ENCODE results near the gene WDR5B.

The WDR5B gene

DNA sequence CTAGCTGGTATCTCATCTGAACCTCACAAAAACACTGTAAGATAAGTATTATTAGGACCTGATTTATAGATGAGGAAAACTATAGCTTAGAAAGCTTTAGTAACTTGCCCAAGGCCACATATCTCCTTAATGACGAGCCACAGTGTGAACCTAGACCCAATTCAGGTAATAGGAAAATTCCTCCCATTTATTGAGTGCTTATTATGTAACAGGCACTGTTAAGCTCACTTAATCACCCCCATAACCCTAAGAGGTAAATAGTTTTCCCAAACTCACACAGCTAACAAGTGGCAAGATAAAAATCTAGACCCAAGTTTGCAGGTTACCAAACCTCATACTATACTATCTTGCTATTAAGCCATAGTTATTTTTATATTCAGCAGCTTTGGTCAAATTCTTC, 7.9 kb downstream of the WDR5B start:
- H3K27ac ChIP-seq: no peak overlapping the region
- no peak for TF ChIP-seq ZFX (IDR thresholded peaks at IDR 0.05; ENCODE audit: borderline replicate concordance)
- TF ChIP-seq, protein P1, sequence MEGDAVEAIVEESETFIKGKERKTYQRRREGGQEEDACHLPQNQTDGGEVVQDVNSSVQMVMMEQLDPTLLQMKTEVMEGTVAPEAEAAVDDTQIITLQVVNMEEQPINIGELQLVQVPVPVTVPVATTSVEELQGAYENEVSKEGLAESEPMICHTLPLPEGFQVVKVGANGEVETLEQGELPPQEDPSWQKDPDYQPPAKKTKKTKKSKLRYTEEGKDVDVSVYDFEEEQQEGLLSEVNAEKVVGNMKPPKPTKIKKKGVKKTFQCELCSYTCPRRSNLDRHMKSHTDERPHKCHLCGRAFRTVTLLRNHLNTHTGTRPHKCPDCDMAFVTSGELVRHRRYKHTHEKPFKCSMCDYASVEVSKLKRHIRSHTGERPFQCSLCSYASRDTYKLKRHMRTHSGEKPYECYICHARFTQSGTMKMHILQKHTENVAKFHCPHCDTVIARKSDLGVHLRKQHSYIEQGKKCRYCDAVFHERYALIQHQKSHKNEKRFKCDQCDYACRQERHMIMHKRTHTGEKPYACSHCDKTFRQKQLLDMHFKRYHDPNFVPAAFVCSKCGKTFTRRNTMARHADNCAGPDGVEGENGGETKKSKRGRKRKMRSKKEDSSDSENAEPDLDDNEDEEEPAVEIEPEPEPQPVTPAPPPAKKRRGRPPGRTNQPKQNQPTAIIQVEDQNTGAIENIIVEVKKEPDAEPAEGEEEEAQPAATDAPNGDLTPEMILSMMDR (IDR thresholded peaks at IDR 0.05): no peak

DNA sequence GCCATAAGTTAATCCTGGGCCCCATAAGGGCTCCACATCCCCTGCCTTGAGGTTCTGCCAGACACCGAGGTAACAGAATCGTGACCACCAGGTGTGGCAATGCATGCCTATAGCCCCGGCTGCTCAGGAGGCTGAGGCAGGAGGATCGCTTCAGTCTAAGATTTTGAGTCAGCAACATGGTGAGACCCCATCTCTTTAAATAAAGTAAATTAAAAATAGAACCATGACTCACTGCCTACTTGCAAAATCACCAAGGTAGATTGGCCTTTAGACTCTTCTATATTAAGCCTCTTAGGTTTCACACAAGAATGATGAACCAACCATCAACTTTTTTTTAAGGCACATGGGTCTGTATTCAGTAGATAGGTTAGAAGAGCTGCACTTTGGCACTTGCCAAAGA, 9.7 kb downstream of the WDR5B start:
- TF ChIP-seq ZFX (IDR thresholded peaks at IDR 0.05; ENCODE audit: borderline replicate concordance): no peak
- TF ChIP-seq, protein P1 (IDR thresholded peaks at IDR 0.05): no peak
- H3K27ac ChIP-seq: no peak overlapping the region

DNA sequence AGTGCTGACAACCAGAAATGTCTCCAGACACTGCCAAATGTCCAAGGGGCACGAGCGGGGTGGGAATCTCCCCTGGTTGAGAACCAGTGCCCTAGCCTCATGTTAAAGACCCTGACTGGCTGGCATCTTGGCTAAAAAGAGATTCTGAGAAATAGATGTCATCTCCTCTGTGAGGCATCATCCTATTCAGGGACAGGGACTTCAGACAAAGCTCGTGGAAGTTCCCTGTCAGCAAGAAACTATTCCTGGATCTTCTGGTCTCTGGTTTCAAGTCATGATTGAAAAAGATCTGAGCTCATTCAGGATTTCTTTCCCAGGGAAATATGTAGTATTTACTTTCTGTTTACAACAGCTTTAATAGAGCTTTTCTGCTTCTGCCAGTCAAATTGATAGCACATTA, 10.8 kb downstream of the WDR5B start:
- TF ChIP-seq, protein P1 (IDR thresholded peaks at IDR 0.05): no peak
- no peak for TF ChIP-seq ZFX (IDR thresholded peaks at IDR 0.05; ENCODE audit: borderline replicate concordance)
- no peak overlapping the region for H3K27ac ChIP-seq

DNA sequence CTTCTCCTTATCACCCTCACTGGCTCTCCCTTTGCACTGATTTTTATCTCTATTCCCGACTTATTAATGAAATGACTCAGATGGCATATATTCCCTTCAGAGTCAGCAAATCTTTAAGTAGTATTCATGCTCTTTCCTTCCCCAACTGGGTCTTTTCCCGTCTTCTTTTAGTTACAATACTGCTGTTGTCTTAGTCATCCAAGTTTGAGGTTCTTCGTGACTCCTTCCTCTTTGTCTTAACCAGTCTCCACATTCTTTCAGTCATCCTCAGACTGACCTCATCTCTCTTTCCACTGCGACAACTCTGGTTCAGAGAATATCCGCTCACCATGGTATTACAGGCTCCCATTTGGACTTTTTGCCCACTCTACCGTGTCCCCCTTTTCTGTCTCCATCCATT, 12.4 kb downstream of the WDR5B start:
- TF ChIP-seq ZFX (IDR thresholded peaks at IDR 0.05; ENCODE audit: borderline replicate concordance): no peak
- no peak overlapping the region for H3K27ac ChIP-seq

DNA sequence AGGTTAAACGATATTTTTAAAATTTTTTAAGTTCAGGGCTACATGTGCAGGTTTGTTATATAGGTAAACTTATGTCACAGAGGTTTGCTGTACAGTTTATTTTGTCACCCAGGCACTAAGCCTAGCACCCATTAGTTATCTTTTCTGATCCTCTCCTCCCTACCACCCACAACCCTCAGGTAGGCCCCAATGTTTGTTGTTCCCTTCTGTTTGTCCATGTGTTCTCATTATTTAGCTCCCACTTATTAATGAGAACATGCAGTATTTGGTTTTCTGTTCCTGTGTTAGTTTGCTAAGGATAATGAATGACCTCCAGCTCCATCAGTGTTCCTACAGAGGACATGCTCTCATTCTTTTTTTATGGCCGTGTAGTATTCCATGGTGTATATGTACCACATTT, 16.9 kb downstream of the WDR5B start:
- TF ChIP-seq ZFX (IDR thresholded peaks at IDR 0.05; ENCODE audit: borderline replicate concordance): no peak
- TF ChIP-seq, protein P1 (IDR thresholded peaks at IDR 0.05): no peak
- H3K27ac ChIP-seq: no peak overlapping the region

DNA sequence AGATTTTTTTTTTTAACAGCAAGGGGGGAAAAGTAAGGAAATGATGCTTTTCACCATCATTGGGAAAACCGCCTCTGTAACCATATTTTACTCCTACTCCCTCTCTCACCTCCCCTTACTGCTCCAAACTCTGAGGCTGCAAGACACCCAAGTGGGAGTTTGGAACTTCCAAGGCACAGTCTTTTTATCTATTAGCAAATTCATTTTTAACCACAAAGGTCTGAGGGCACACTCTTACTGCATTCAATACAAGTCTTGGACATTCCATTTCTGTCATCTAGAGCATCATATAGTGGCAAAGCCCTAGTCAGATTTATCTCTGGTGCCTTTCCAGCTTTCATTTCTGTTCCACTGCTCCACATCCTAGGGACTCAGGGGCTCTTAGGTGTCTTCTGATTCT, 18.7 kb downstream of the WDR5B start:
- no peak overlapping the region for H3K27ac ChIP-seq
- no peak for TF ChIP-seq ZFX (IDR thresholded peaks at IDR 0.05; ENCODE audit: borderline replicate concordance)
- TF ChIP-seq, protein P1 (IDR thresholded peaks at IDR 0.05): no peak

DNA sequence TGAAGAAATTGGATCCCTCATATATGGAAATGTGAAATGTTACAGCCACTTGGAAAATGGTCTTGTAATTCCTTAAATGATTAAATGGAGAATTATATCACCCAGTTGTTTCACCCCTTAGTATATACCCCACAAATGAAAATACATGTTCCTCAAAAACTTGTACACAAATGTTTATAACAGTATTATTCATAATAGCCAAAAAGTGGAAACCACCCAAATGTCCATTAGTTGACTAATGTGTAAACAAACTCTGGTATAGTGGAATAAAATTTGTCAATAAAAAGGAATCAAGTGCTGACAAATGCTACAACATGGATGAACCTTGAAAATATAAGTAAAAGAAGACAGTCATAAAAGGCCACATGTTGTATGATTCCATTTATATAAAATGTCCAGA, 19.4 kb downstream of the WDR5B start:
- TF ChIP-seq, protein P1 (IDR thresholded peaks at IDR 0.05): no peak
- no peak for TF ChIP-seq ZFX (IDR thresholded peaks at IDR 0.05; ENCODE audit: borderline replicate concordance)
- H3K27ac ChIP-seq: no peak overlapping the region

DNA sequence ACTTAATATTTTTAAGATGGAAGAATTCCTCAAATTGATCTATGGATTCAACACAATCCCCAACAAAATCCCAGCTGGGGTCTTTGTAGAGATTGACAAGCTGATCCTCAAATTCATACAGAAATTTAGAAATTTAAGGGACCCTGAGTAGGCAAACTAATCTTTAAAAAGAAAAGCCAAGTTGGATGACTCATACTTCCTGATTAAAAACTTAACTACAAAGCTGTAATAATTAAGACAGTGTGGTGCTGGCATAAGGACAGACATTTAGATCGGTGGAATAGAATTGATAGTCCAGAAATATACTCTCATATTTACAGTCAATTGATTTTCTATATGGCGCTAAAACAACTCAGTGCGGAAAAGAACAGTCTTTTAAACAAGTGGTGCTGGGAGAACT, 20.3 kb downstream of the WDR5B start:
- TF ChIP-seq, protein P1 (IDR thresholded peaks at IDR 0.05): no peak
- no peak for TF ChIP-seq ZFX (IDR thresholded peaks at IDR 0.05; ENCODE audit: borderline replicate concordance)
- no peak overlapping the region for H3K27ac ChIP-seq
